ENCODE measurements around the gene MYEOV.

The MYEOV gene

GRCh38 chr11:69257134-69257533 is 36.8 kb upstream of the MYEOV start:
- H3K27me3 ChIP-seq (ENCODE audit: control insufficient read depth, insufficient read depth, low read length), result peaks cover 14% of the 10 kb centered on the region

GRCh38 chr11:69257838-69258658 is 35.9 kb upstream of the MYEOV start:
- H3K27me3 ChIP-seq (ENCODE audit: control insufficient read depth, insufficient read depth, low read length), result peaks cover 14% of the 10 kb centered on the region
- H3K4me1 ChIP-seq (ENCODE audit: control insufficient read depth, insufficient read depth, low read length), result no peaks in the 10 kb centered on the region
- no peaks in the 10 kb centered on the region for H3K36me3 ChIP-seq (ENCODE audit: insufficient read depth, low read length)
- peaks cover 16% of the 10 kb centered on the region for H3K9me3 ChIP-seq (replicated peaks; ENCODE audit: low read length)
- no peak overlapping the region for H3K4me3 ChIP-seq (ENCODE audit: low read length)
- H3K4me2 ChIP-seq (ENCODE audit: low read length), result no peak overlapping the region
- H3K9ac ChIP-seq (ENCODE audit: low read depth, low read length), result no peak overlapping the region

More at GRCh38 chr11:69257134-69257533, 36.8 kb upstream of the MYEOV start:
- Histone ChIP-seq H3K9me3 (replicated peaks; ENCODE audit: low read length) (peaks cover 16% of the 10 kb centered on the region), H3K4me2 (ENCODE audit: low read length) (no peak overlapping the region), H3K4me1 (ENCODE audit: control insufficient read depth, insufficient read depth, low read length) (peaks cover 5% of the 10 kb centered on the region), H3K36me3 (ENCODE audit: insufficient read depth, low read length) (no peaks in the 10 kb centered on the region), H3K4me3 (ENCODE audit: low read length) (no peak overlapping the region), H3K9ac (ENCODE audit: low read depth, low read length) (no peak overlapping the region)

- Histone ChIP-seq H3K9me3 (replicated peaks; ENCODE audit: low read length) (peaks cover 6% of the 10 kb centered on the region), H3K4me2 (ENCODE audit: low read length) (no peak overlapping the region), H3K4me1 (ENCODE audit: control insufficient read depth, insufficient read depth, low read length) (no peaks in the 10 kb centered on the region), H3K9ac (ENCODE audit: low read depth, low read length) (no peak overlapping the region), H3K27me3 (ENCODE audit: control insufficient read depth, insufficient read depth, low read length) (peaks cover 18% of the 10 kb centered on the region), H3K4me3 (ENCODE audit: low read length) (no peak overlapping the region), H3K36me3 (ENCODE audit: insufficient read depth, low read length) (no peaks in the 10 kb centered on the region)
Measured at GRCh38 chr11:69259096-69259495, 34.9 kb upstream of the MYEOV start.

GRCh38 chr11:69260622-69261021 is 33.3 kb upstream of the MYEOV start:
- H3K4me1 ChIP-seq (ENCODE audit: control insufficient read depth, insufficient read depth, low read length), result no peaks in the 10 kb centered on the region
- H3K4me2 ChIP-seq (ENCODE audit: low read length), result no peak overlapping the region
- H3K27me3 ChIP-seq (ENCODE audit: control insufficient read depth, insufficient read depth, low read length), result peaks cover 22% of the 10 kb centered on the region
- H3K9ac ChIP-seq (ENCODE audit: low read depth, low read length), result no peak overlapping the region
- H3K9me3 ChIP-seq (replicated peaks; ENCODE audit: low read length), result no peaks in the 10 kb centered on the region
- no peaks in the 10 kb centered on the region for H3K36me3 ChIP-seq (ENCODE audit: insufficient read depth, low read length)
- H3K4me3 ChIP-seq (ENCODE audit: low read length), result no peak overlapping the region

GRCh38 chr11:69261116-69261515 is 32.8 kb upstream of the MYEOV start:
- Histone ChIP-seq H3K4me2 (ENCODE audit: low read length) (no peak overlapping the region), H3K9ac (ENCODE audit: low read depth, low read length) (no peak overlapping the region), H3K9me3 (replicated peaks; ENCODE audit: low read length) (no peaks in the 10 kb centered on the region)

GRCh38 chr11:69262918-69263735 is 30.8 kb upstream of the MYEOV start:
- H3K27me3 ChIP-seq (ENCODE audit: control insufficient read depth, insufficient read depth, low read length), result peaks cover 23% of the 10 kb centered on the region
- H3K9me3 ChIP-seq (replicated peaks; ENCODE audit: low read length), result no peaks in the 10 kb centered on the region
- H3K36me3 ChIP-seq (ENCODE audit: insufficient read depth, low read length), result no peaks in the 10 kb centered on the region
- H3K4me3 ChIP-seq (ENCODE audit: low read length), result no peak overlapping the region
- H3K4me2 ChIP-seq (ENCODE audit: low read length), result no peak overlapping the region
- no peaks in the 10 kb centered on the region for H3K4me1 ChIP-seq (ENCODE audit: control insufficient read depth, insufficient read depth, low read length)
- H3K9ac ChIP-seq (ENCODE audit: low read depth, low read length), result no peak overlapping the region

More at GRCh38 chr11:69261116-69261515, 32.8 kb upstream of the MYEOV start:
- Histone ChIP-seq H3K27me3 (ENCODE audit: control insufficient read depth, insufficient read depth, low read length) (peaks cover 22% of the 10 kb centered on the region), H3K4me3 (ENCODE audit: low read length) (no peak overlapping the region), H3K36me3 (ENCODE audit: insufficient read depth, low read length) (no peaks in the 10 kb centered on the region), H3K4me1 (ENCODE audit: control insufficient read depth, insufficient read depth, low read length) (no peaks in the 10 kb centered on the region)

- Histone ChIP-seq H3K4me2 (ENCODE audit: low read length) (no peak overlapping the region), H3K27me3 (ENCODE audit: control insufficient read depth, insufficient read depth, low read length) (peaks cover 23% of the 10 kb centered on the region), H3K9ac (ENCODE audit: low read depth, low read length) (no peak overlapping the region), H3K36me3 (ENCODE audit: insufficient read depth, low read length) (no peaks in the 10 kb centered on the region), H3K4me3 (ENCODE audit: low read length) (no peak overlapping the region), H3K4me1 (ENCODE audit: control insufficient read depth, insufficient read depth, low read length) (no peaks in the 10 kb centered on the region), H3K9me3 (replicated peaks; ENCODE audit: low read length) (no peaks in the 10 kb centered on the region)
Measured at GRCh38 chr11:69263736-69264052, 30.3 kb upstream of the MYEOV start.

GRCh38 chr11:69264486-69264885 is 29.5 kb upstream of the MYEOV start:
- no peak overlapping the region for H3K4me3 ChIP-seq (ENCODE audit: low read length)
- no peak overlapping the region for H3K9ac ChIP-seq (ENCODE audit: low read depth, low read length)
- no peak overlapping the region for H3K4me2 ChIP-seq (ENCODE audit: low read length)
- H3K4me1 ChIP-seq (ENCODE audit: control insufficient read depth, insufficient read depth, low read length), result no peaks in the 10 kb centered on the region
- H3K9me3 ChIP-seq (replicated peaks; ENCODE audit: low read length), result no peaks in the 10 kb centered on the region
- peaks cover 23% of the 10 kb centered on the region for H3K27me3 ChIP-seq (ENCODE audit: control insufficient read depth, insufficient read depth, low read length)
- no peaks in the 10 kb centered on the region for H3K36me3 ChIP-seq (ENCODE audit: insufficient read depth, low read length)

GRCh38 chr11:69265210-69265609 is 28.7 kb upstream of the MYEOV start:
- H3K4me1 ChIP-seq (ENCODE audit: control insufficient read depth, insufficient read depth, low read length), result no peaks in the 10 kb centered on the region
- no peak overlapping the region for H3K4me3 ChIP-seq (ENCODE audit: low read length)
- H3K4me2 ChIP-seq (ENCODE audit: low read length), result no peak overlapping the region
- H3K27me3 ChIP-seq (ENCODE audit: control insufficient read depth, insufficient read depth, low read length), result peaks cover 23% of the 10 kb centered on the region
- no peaks in the 10 kb centered on the region for H3K9me3 ChIP-seq (replicated peaks; ENCODE audit: low read length)
- H3K9ac ChIP-seq (ENCODE audit: low read depth, low read length), result no peak overlapping the region
- no peaks in the 10 kb centered on the region for H3K36me3 ChIP-seq (ENCODE audit: insufficient read depth, low read length)

GRCh38 chr11:69265911-69266510 is 27.9 kb upstream of the MYEOV start:
- H3K4me1 ChIP-seq (ENCODE audit: control insufficient read depth, insufficient read depth, low read length), result no peaks in the 10 kb centered on the region
- H3K4me3 ChIP-seq (ENCODE audit: low read length), result no peak overlapping the region
- no peaks in the 10 kb centered on the region for H3K36me3 ChIP-seq (ENCODE audit: insufficient read depth, low read length)
- peaks cover 20% of the 10 kb centered on the region for H3K27me3 ChIP-seq (ENCODE audit: control insufficient read depth, insufficient read depth, low read length)
- H3K9me3 ChIP-seq (replicated peaks; ENCODE audit: low read length), result no peaks in the 10 kb centered on the region
- H3K4me2 ChIP-seq (ENCODE audit: low read length), result no peak overlapping the region
- no peak overlapping the region for H3K9ac ChIP-seq (ENCODE audit: low read depth, low read length)

GRCh38 chr11:69267395-69267805 is 26.6 kb upstream of the MYEOV start:
- Histone ChIP-seq H3K9me3 (replicated peaks; ENCODE audit: low read length) (no peaks in the 10 kb centered on the region), H3K4me1 (ENCODE audit: control insufficient read depth, insufficient read depth, low read length) (no peaks in the 10 kb centered on the region), H3K9ac (ENCODE audit: low read depth, low read length) (no peak overlapping the region), H3K27me3 (ENCODE audit: control insufficient read depth, insufficient read depth, low read length) (peaks cover 23% of the 10 kb centered on the region), H3K4me3 (ENCODE audit: low read length) (no peak overlapping the region), H3K4me2 (ENCODE audit: low read length) (no peak overlapping the region), H3K36me3 (ENCODE audit: insufficient read depth, low read length) (no peaks in the 10 kb centered on the region)
